Fibroblast of skin of abdomen (primary cell): ENCODE results near the gene TMEM31. TPM values are rescaled to one million over a fixed set of nuclear protein-coding genes. Genes with fewer than 3 reads are reported as not detected.

Experiments used
- DNase-seq: peaks from one replicate; pipeline ENCODE4 v3.0.0-alpha.2; 2013
- polyA plus RNA-seq, 2 experiments: library from polyadenylated mRNA; unstranded; fragments of 120-200 nt; gene quantifications; one replicate each; pipeline ENCODE4 v1.2.1, GENCODE V29; 2013; ENCODE audit not compliant: insufficient read length in 2 of 2

The TMEM31 gene, protein sequence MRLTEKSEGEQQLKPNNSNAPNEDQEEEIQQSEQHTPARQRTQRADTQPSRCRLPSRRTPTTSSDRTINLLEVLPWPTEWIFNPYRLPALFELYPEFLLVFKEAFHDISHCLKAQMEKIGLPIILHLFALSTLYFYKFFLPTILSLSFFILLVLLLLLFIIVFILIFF
- polyA plus RNA-seq (2013, experiment 1 of 2; ENCODE audit: insufficient read length), result 0.28 TPM
- not detected for polyA plus RNA-seq (2013, experiment 2 of 2; ENCODE audit: insufficient read length)

DNA sequence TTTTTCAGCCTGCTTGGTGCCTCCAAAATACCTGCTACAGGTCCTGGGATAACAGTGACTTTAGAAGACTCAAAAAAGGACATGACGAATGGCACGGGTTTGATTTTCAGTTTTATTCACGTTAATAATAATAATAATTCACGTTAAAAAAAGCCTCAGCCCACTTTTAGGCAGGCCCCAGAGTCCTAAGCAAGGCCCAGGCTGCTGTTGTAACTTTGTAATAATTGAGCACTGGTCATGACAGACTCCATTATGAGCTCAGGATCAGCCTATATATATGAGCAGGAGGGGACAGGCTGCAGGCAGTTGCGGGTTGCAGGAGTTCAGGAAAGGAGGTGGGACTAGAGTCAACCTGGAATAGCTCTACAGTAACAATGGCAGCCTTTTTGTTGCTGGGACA is at the start of gene TMEM31:
TMEM31 (plus strand) TSS at position 301 of the 400 bp plus-strand sequence. CDS start 1,350 bp downstream, outside the sequence.
- DNase-seq, result no peak

- DNase-seq, result no peak
These were observed 46.5 kb upstream of the TMEM31 start for GRCh38 chrX:103663981-103664762.

- no peak for DNase-seq
These were observed 44.3 kb upstream of the TMEM31 start for GRCh38 chrX:103666202-103667107.

DNA sequence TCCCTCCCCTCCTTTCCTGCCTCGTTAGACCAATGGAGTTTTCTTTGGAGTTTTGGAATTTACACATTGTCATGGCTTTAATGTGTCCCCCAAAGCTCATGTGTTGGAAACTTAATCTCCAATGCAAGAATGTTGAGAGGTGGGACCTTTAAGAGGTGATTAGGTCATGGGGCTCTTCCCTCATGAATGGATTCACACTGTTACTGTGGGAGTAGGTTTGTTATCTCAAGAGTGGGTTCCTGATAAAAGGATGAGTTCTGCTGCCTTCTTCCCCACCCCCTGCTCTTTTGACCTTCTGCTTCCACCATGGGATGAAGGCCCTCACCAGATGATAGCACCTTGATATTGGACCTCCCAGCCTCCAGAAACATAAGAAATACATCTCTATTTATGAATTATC is 41.0 kb upstream of the TMEM31 start:
- no peak for DNase-seq

DNA sequence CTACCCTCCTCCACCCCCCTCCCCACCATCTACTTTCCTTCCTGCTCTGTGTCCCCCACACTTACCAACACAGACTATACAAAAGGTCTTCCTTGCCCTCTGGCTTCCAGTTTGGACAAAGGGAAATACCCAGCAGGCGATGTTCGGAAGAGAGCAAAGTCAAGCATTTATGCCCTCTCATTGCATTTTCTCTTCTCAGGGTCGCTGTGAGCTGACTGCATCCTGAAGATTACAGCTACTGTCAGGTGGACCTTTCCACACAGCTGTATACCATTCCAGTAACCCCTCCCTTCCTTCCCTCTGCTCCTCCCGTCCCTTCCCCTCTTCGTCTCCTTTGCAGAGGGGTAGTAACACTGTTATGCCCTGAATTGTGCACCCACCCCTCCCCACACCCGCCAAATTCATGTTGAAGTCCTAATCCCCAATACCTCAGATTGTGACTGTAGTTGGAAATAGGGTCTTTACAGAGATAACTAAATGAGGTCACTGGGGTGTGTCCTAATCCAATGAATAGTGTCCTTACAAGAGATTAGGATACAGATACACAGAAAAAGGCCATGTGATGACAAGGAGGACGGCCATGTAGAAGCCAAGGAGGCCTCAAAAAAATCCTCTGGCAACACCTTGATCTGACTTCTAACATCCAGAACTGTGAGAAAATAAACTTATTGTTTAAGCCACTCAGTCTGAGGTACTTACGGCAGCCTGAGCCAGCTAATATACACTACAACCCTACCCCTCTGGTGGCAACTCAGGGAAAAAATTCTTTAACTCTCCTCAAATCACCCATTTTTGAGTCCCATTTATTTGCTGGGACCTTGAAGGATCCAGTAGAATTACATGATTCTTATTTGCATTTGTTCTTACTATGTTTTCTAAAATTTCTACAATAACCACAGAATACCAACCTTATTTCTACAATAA is 35.9 kb upstream of the TMEM31 start:
- no peak for DNase-seq

GRCh38 chrX:103678199-103678993 is 32.3 kb upstream of the TMEM31 start:
- DNase-seq, result peak; percentile 76

- DNase-seq, result no peak
These were observed 29.3 kb upstream of the TMEM31 start for GRCh38 chrX:103681443-103681842.

GRCh38 chrX:103685396-103685795 is 25.3 kb upstream of the TMEM31 start:
- no peak for DNase-seq

DNA sequence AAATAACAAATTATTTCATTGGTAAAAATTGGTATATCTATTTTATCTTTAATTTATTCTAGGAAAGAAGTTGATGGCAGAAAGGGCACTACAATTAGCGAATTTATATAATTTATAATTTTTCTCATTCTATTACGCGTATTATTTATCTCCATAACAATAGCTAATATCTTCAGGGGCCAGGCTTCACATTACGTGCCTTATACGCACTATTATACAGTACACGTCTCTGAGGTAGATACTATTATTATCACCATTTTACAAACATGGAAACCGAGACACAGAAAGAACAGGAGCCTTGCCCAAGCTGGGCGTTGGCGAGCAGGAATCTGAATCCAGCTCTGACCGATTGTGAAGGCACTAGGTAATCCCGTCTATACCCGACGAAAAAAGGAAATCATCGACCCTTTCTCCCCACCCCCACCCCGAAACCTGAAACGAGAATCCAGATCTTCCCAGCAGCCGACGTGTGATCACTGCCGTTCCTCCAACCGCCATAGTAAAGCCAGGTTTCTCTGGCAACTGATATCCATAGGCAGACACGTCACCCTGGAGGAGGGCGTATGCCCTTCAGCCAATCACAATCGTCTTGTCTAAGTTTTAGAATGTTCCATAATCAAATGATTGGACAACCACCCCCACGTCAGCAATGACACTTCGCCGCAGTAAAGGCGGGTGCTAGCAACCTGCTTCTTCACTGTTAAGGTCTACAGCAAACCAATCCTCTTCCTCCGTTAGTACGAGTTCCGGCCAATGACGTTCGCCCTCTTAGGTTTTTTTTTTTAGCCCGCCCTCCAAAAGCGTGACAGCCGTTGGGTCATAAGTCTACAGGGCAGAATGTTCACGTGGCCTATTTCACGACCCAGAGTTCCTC is 24.3 kb upstream of the TMEM31 start, which contains the start of gene MORF4L2:
MORF4L2 (minus strand) TSS at position 501 of the 874 bp plus-strand sequence. CDS start 9,672 bp downstream, outside the sequence.
- DNase-seq, result peak; percentile 99

- peak; percentile 81 for DNase-seq
These were observed 23.5 kb upstream of the TMEM31 start for GRCh38 chrX:103687073-103687695.

DNA sequence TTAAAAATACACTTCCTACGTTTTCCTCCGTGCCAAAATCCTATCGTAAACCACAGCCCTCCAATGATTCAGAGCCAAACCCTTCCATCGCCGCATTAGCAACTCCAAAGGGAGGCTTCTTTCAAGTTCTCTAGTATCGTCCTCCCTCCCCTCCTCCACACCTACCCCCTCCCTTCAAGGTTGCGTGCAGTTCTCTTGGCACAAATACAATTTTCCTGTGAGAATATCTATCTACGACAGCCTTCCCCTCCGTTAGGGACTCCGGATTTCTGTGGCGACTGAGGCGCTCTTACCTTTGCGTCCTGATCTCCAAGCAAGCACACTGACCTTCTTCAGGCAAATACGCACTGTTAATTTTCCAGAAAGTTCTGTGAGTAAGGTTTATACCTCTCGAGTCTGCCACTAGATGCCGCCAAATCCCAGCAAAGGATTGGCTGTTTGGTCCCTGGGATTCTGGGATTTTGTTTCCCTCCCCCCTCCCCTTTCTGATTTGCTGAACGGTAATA is 23.0 kb upstream of the TMEM31 start:
- peak; percentile 79 for DNase-seq

GRCh38 chrX:103688946-103689345 is 21.8 kb upstream of the TMEM31 start:
- peak; percentile 28 for DNase-seq

- no peak for DNase-seq
These were observed 19.6 kb upstream of the TMEM31 start for GRCh38 chrX:103691059-103691458.

GRCh38 chrX:103697687-103698086 is 13.0 kb upstream of the TMEM31 start:
- DNase-seq, result no peak

GRCh38 chrX:103699243-103699642 is 11.5 kb upstream of the TMEM31 start:
- DNase-seq, result no peak

DNA sequence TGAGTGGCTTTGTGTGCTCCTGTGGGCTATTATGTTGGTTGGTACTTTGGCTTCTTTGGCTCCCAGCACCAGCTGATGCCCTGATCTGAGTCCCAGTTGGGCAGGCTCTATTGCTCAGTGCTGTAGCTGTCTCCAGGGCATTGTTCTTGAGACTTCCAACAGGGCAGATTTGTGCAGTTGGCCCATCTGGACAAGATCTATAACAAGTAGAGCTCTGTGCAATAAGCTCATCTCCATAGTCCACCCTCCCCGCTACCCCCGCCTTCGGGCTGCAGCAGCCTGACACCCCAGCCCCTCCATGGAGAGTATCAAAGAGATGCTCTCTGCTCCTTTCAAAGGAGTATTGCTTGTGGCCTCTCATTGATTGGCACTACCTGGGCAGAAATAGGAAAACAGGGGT is 5.8 kb upstream of the TMEM31 start:
- no peak for DNase-seq

DNA sequence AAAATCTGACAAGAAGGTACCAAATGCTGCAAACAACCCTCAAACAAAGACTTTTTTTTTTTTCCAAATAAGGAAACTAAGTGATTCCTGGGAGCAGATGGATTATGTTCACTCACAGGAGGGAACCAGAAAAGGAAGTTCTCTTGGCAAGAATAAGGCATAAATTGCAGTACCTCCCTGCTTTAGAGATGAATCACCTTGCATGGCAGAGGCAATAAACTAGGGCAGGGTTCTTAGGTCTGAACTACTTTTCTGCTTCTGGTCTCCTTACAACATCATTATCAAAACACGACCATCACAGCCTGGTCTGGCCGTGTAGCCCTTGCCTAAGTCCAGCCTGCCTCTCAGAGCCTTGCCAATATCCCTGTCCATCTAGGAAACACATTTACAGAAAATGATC is 6.3 kb downstream of the TMEM31 start:
- DNase-seq, result peak; percentile 82

- no peak for DNase-seq
These were observed 7.4 kb downstream of the TMEM31 start for GRCh38 chrX:103718120-103718519.

- peak; percentile 55 for DNase-seq
These were observed 11.8 kb downstream of the TMEM31 start for GRCh38 chrX:103722505-103722904.
